Duodenal mucosa (tissue), 2 donors: ENCODE measurements around the gene NRF1.
"Not testable (repeated sequence)": the region's sequence is repeated elsewhere in the genome, so short reads cannot be mapped to it uniquely, and the experiment has no call there.

Experiments used
- H3K27ac ChIP-seq: one replicate; pipeline ENCODE4 v1.7.0; 2013; ENCODE audit warnings: low read depth, low read length
- H3K27me3 ChIP-seq, 2 donors: one replicate each; pipeline ENCODE4 v1.7.0; 2013; ENCODE audit warnings: low read length in 2 of 2, control low read depth in 1 of 2; ENCODE audit not compliant: insufficient read depth in 2 of 2, control insufficient read depth in 1 of 2
- H3K36me3 ChIP-seq, 2 donors: one replicate each; pipeline ENCODE4 v1.7.0; 2013; ENCODE audit warnings: low read length in 2 of 2, control low read depth in 1 of 2; ENCODE audit not compliant: insufficient read depth in 2 of 2, control insufficient read depth in 1 of 2
- H3K4me1 ChIP-seq, 2 donors: one replicate each; pipeline ENCODE4 v1.7.0; 2013; ENCODE audit warnings: low read length in 2 of 2, control low read depth in 1 of 2; ENCODE audit not compliant: insufficient read depth in 2 of 2, control insufficient read depth in 1 of 2
- H3K4me3 ChIP-seq, 2 donors: one replicate each; pipeline ENCODE4 v1.7.0; 2013; ENCODE audit warnings: low read length in 2 of 2, low read depth in 1 of 2
- H3K9ac ChIP-seq, 2 donors: one replicate each; pipeline ENCODE4 v1.7.0; 2013; ENCODE audit warnings: low read length in 2 of 2, low read depth in 1 of 2
- H3K9me3 ChIP-seq, 2 donors: one replicate each; pipeline ENCODE4 v1.7.0; 2013; ENCODE audit warnings: low read length in 2 of 2, control low read depth in 1 of 2; ENCODE audit not compliant: control insufficient read depth in 1 of 2

The NRF1 gene

DNA sequence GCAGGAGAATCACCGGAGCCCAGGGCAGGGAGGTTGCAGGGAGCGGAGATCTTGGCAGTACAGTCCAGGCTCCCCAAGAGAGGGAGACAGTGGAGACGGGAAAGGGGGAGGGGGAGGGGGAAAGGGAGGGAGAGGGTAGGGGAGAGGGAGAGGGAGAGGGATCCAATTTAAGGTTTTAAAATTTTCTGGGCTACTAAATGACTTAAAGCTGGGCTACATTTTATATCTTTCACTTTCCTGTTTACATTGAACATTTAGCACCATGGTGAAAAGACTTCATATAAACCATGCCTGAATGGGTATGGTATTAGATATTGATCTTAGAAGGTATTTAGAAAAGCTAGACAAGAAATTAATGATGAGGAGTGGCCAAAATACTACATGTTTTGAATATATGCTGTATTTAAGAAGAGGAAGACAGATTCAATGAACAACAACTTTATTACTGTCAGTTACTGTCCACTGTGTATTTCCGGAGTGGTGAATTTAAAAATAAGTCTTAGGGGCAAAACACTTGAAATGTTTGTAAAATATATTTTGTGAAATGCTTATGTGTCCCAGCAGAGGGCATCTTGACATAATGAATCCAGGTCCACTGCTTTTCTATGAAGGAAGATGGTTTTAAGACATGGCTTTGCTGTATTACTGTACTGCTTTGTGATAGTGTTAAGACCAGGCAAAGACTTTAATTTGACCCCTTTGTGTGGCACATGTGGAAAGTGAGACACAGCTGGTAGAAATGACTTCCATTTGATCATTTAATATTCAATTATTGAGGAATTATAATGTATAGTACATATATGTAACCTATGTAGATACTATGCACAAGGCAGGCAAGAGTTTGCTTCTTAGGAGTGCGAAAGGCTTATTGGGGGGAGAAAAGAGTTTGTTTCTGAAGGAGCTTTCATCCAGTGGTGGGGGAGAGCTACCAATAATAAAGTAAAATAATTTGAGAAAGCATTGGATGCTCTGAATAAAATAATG lies 52.8 kb downstream of the NRF1 start:
- Histone ChIP-seq H3K9ac (no peak overlapping the region), H3K4me3 (no peak overlapping the region), H3K27ac (no peak overlapping the region), H3K36me3 (peaks cover 11 to 22% of the 10 kb centered on the region in 2 donors), H3K9me3 (peaks cover 0 to 17% of the 10 kb centered on the region in 2 donors), H3K4me1 (no peaks in the 10 kb centered on the region), H3K27me3 (no peaks in the 10 kb centered on the region)

DNA sequence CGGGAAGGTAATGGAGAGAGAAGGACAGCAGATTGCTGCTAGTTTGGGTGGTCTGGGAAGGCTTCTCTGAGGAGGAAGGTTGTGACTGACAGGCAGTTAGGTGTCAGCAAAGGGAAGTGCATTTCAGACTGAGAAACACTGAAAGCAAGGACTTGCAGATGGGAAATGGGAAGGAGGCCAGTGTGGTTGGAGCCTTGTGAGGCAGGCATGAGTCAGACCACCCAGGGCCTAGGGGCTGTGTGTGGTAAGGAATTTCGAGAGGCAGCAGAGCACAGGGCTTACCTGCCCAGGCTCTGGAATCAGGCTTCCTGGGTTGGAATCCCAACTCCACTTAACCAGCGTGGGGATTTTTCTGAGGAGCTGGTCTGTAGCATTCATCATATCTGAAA lies 53.5 kb downstream of the NRF1 start:
- Histone ChIP-seq H3K27me3 (no peaks in the 10 kb centered on the region), H3K4me3 (no peak overlapping the region), H3K4me1 (no peaks in the 10 kb centered on the region), H3K36me3 (peaks cover 5 to 15% of the 10 kb centered on the region in 2 donors), H3K9ac (no peak overlapping the region), H3K9me3 (peaks cover 0 to 17% of the 10 kb centered on the region in 2 donors), H3K27ac (no peak overlapping the region)

DNA sequence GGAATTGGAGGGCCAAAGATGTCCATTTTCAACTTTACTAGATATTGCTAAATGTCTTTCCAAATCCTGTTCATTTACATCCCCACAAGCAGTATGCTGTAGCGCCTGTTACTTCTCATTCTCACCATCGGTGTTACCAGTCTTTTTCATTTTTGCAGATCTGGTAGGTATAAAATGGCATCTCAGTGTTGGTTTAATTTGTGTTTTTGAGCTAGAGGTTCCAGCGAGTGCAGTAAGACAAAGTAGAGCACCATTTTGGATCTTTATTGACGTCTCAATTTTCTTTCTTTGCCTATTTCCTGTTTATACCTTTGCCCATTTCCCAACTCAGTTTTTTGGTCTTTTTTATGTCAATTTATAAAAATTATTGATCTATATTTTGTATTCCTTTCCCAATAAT lies 55.6 kb downstream of the NRF1 start:
- no peaks in the 10 kb centered on the region for H3K27me3 ChIP-seq
- H3K9me3 ChIP-seq = no peaks in the 10 kb centered on the region
- H3K9ac ChIP-seq = no peak overlapping the region
- H3K4me3 ChIP-seq = no peak overlapping the region
- H3K27ac ChIP-seq = no peak overlapping the region
- H3K4me1 ChIP-seq = no peaks in the 10 kb centered on the region
- peaks cover 8 to 9% of the 10 kb centered on the region in 2 donors for H3K36me3 ChIP-seq

DNA sequence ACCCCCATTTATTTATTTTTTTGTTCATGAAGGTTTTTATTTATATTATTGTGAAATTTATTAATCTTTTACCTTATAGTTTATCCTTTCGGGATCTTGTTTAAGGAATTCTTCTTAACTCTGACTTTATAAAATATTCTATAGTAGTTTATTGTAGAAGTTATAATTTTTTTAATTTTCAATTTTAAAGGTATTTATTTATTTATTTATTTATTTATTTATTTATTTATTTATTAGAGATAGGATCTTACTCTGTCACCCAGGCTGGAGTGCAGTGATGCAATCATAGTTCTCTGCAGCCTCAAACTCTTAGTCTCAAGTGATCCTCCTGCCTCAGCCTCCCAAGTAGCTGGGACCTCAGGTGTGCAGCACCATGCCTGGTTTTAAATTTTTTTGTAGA lies 56.0 kb downstream of the NRF1 start:
- H3K9ac ChIP-seq = no peak overlapping the region
- peaks cover 8 to 13% of the 10 kb centered on the region in 2 donors for H3K36me3 ChIP-seq
- H3K27ac ChIP-seq = no peak overlapping the region
- no peaks in the 10 kb centered on the region for H3K9me3 ChIP-seq
- no peaks in the 10 kb centered on the region for H3K27me3 ChIP-seq
- no peaks in the 10 kb centered on the region for H3K4me1 ChIP-seq
- H3K4me3 ChIP-seq = no peak overlapping the region

DNA sequence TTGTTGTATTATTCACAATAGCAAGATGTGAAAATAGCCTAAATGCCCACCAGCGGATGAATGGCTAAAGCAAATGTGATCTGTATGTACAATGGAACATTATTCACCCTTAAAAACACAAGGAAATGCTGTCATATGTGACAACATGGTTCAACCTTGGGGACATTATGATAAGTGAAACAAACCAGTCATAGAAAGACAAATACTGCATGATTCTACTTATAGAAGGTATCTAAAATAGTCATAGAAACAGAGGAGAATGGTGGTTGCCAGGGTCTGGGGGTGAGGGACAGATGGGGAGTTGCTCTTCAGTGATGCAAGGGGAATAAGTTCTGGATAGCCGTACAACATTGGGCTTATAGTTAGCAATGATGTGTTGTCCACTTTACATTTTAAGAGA lies 58.4 kb downstream of the NRF1 start:
- Histone ChIP-seq H3K9me3 (peaks cover 0 to under 1% of the 10 kb centered on the region in 2 donors), H3K36me3 (peaks cover 13 to 31% of the 10 kb centered on the region in 2 donors), H3K27ac (no peak overlapping the region), H3K9ac (no peak overlapping the region), H3K4me1 (no peaks in the 10 kb centered on the region), H3K4me3 (no peak overlapping the region), H3K27me3 (no peaks in the 10 kb centered on the region)

DNA sequence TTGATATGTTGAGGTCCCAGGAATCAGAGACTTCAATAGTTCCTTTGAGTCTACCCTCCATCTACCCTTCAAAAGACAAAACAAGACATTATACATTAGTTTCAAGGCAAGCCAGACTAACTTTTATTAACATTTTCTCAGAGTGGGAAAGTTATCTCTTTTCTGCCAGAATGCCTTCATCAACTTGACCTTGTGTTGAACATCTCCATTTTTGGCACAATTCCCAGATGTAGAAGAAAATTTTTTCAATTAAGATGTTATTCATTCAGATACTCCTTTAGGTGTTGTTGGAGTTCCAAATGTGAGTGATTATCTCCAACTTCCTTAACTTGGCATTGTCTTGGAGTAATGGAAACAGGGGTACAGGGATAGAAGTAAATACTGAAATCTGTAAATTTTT lies 59.1 kb downstream of the NRF1 start:
- Histone ChIP-seq H3K36me3 (peaks cover 19 to 38% of the 10 kb centered on the region in 2 donors), H3K27ac (no peak overlapping the region), H3K27me3 (no peaks in the 10 kb centered on the region), H3K4me3 (no peak overlapping the region), H3K9me3 (peaks cover 4 to 8% of the 10 kb centered on the region in 2 donors), H3K4me1 (no peaks in the 10 kb centered on the region), H3K9ac (no peak overlapping the region)

DNA sequence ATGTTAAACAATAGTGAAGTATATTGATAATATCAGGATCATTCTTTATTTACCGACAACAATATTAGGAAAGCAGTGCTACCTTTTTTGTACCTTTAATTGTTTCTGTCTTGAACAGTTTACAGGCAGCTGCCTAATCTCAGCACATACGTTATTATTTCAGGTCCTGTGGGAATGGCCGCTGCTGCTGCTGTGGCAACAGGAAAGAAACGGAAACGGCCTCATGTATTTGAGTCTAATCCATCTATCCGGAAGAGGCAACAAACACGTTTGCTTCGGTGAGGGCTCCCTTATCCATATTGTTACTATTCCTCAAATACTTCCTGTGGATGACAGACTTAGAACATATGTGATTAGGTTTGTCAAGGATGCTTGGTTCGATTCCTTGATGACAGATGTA lies 59.7 kb downstream of the NRF1 start:
- Histone ChIP-seq H3K27ac (no peak overlapping the region), H3K4me3 (no peak overlapping the region), H3K4me1 (no peaks in the 10 kb centered on the region), H3K27me3 (no peaks in the 10 kb centered on the region), H3K9ac (no peak overlapping the region), H3K9me3 (peaks cover 4 to 9% of the 10 kb centered on the region in 2 donors), H3K36me3 (peaks cover 19 to 44% of the 10 kb centered on the region in 2 donors)

DNA sequence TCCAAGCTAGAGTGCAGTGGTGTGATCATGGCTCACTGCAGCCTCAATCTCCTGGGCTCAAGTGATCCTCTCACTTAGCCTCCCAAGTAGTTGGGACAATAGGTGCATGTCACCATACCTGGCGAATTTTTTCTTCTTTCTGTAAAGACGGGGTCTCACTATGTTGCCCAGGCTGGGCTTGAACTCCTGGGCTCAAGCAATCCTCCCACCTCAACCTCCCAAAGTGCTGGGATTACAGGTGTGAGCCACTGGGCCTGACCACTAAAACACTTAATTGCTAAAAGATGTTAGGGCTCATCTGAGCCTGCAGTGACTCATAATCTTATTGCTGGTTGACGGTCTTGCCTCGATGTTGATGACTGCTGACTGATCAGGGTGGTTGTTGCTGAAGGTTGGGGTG lies 63.0 kb downstream of the NRF1 start:
- not testable (repeated sequence) for H3K4me3 ChIP-seq, H3K4me1 ChIP-seq, H3K27ac ChIP-seq, H3K9me3 ChIP-seq, H3K27me3 ChIP-seq, H3K9ac ChIP-seq
- peaks cover 22 to 54% of the 10 kb centered on the region in 2 donors for H3K36me3 ChIP-seq

DNA sequence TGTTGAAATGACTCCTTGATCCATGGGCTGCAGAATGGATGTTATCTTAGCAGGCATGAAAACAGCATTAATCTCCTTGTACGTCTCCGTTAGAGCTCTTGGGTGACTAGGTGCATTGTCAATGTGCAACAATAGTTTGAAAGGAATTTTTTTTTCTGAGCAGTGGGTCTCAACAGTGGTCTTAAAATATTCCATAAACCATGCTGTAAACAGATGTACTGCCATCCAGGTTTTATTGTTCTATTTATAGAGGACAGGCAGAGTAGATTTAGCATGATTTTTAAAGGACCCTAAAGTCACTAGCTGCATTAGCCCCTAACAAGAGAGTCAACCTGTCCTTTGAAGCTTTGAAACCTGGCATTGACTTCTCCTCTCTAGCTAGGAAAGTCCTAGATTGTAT lies 64.0 kb downstream of the NRF1 start:
- H3K9me3 ChIP-seq = peaks cover 4 to 9% of the 10 kb centered on the region in 2 donors
- no peak overlapping the region for H3K9ac ChIP-seq
- H3K4me1 ChIP-seq = no peaks in the 10 kb centered on the region
- H3K36me3 ChIP-seq = peaks cover 22 to 58% of the 10 kb centered on the region in 2 donors
- H3K27ac ChIP-seq = no peak overlapping the region
- no peaks in the 10 kb centered on the region for H3K27me3 ChIP-seq
- no peak overlapping the region for H3K4me3 ChIP-seq

DNA sequence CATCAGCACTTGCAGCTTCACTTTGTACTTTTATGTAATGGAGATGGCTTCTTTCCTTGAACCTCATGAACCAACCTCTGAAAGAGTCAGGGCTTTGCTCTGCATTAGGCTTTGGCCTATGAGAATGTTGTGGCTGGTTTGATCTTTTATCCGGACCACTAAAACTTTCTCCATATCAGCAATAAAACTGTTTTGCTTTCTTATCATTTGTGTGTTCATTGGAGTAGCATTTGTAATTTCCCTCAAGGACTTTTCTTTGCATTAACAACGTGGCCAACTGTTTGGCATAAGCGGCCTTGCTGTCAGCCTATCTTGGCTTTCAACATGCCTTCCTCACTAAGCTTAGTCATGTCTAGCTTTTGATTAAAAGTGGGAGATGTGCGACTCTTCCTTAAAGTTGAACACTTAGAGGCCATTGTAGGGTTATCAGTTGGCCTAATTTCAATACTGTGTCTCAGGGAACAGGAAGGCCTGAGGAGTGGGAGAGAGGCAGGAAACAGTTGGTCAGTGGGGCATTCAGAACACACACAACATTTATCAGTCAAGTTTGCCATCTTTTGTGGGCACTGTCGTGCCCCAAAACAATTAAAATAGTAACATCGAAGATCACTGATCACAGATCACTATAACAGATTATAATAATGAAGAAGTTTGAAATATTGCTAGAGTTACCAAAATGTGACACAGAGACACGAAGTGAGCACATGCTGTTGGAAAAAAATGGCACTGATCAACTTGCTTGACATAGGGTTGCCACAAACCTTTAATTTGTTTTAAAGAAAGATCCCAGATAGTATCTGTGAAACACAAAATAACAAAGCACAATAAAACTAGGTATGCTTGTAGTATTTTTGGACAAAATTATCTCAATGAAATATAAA lies 64.7 kb downstream of the NRF1 start:
- no peak overlapping the region for H3K4me3 ChIP-seq
- no peak overlapping the region for H3K27ac ChIP-seq
- no peaks in the 10 kb centered on the region for H3K4me1 ChIP-seq
- no peak overlapping the region for H3K9ac ChIP-seq
- H3K27me3 ChIP-seq = no peaks in the 10 kb centered on the region
- H3K36me3 ChIP-seq = peaks cover 22 to 58% of the 10 kb centered on the region in 2 donors
- peaks cover 4 to 9% of the 10 kb centered on the region in 2 donors for H3K9me3 ChIP-seq
